DND-41 (cell line): Measurements from ENCODE around the gene TOMM34.

Experiments
- ATAC-seq: fragments of 200-7000 bp; cut with Tn5 transposase; 3 replicates; pipeline ENCODE4 v1.9.1; 2021; ENCODE audit warnings: low read depth; ENCODE audit not compliant: insufficient read depth
- DNase-seq: peaks from one replicate; pipeline ENCODE4 v3.0.0-alpha.2; 2020
- H2AFZ ChIP-seq: 2 replicates; pipeline ENCODE4 v1.6.0; 2012; ENCODE audit warnings: low read depth, low read length
- H3K27ac ChIP-seq: 2 replicates; pipeline ENCODE4 v1.5.1; 2012; ENCODE audit warnings: low read length, inconsistent platforms
- H3K27me3 ChIP-seq: fragments of 200-600 bp; sonication (generic); 2 replicates; pipeline ENCODE4 v1.6.0; 2012; ENCODE audit warnings: low read length, mild to moderate bottlenecking, inconsistent platforms; ENCODE audit not compliant: insufficient read depth, poor library complexity
- H3K36me3 ChIP-seq: 2 replicates; pipeline ENCODE4 v1.5.1; 2012; ENCODE audit warnings: low read length, inconsistent platforms; ENCODE audit not compliant: insufficient read depth
- H3K4me1 ChIP-seq: 2 replicates; pipeline ENCODE4 v1.5.1; 2012; ENCODE audit warnings: mild to moderate bottlenecking, low read length; ENCODE audit not compliant: insufficient read depth
- H3K4me2 ChIP-seq: 2 replicates; pipeline ENCODE4 v1.6.0; 2012; ENCODE audit warnings: mild to moderate bottlenecking, moderate library complexity, low read length, inconsistent platforms; ENCODE audit not compliant: insufficient read depth
- H3K4me3 ChIP-seq, 2 experiments: fragments of 200-600 bp in 1 of 2; shearing (Covaris generic) in 1 of 2; 2 replicates each; pipeline ENCODE4 v1.5.1; 2012 to 2016; ENCODE audit warnings: inconsistent platforms in 2 of 2, low read length in 2 of 2, mild to moderate bottlenecking in 2 of 2, low read depth in 1 of 2, moderate library complexity in 1 of 2
- H3K79me2 ChIP-seq: 2 replicates; pipeline ENCODE4 v1.6.0; 2012; ENCODE audit warnings: low read length, inconsistent platforms; ENCODE audit not compliant: insufficient read depth
- H3K9ac ChIP-seq: 2 replicates; pipeline ENCODE4 v1.6.0; 2012; ENCODE audit warnings: low read depth, mild to moderate bottlenecking, inconsistent platforms, low read length, moderate library complexity
- H3K9me3 ChIP-seq: 2 replicates; pipeline ENCODE4 v1.5.1; 2012; ENCODE audit warnings: low read length, moderate library complexity, mild to moderate bottlenecking, inconsistent platforms; ENCODE audit not compliant: insufficient read depth, severe bottlenecking
- H4K20me1 ChIP-seq: 2 replicates; pipeline ENCODE4 v1.6.0; 2012; ENCODE audit warnings: low read length; ENCODE audit not compliant: insufficient read depth
- EZH2 ChIP-seq: IDR thresholded peaks from 3 replicates; pipeline ENCODE4 v1.6.1; 2012; ENCODE audit warnings: borderline replicate concordance, low read depth, mild to moderate bottlenecking, moderate library complexity, low read length, inconsistent platforms; ENCODE audit not compliant: severe bottlenecking
- TF ChIP-seq, protein P1 (sequence below): IDR thresholded peaks from 2 replicates; pipeline ENCODE4 v1.5.1; 2012; ENCODE audit warnings: borderline replicate concordance, low read length, moderate library complexity, mild to moderate bottlenecking; ENCODE audit not compliant: poor library complexity, severe bottlenecking; ENCODE audit errors: extremely low read depth

Gene TOMM34

DNA sequence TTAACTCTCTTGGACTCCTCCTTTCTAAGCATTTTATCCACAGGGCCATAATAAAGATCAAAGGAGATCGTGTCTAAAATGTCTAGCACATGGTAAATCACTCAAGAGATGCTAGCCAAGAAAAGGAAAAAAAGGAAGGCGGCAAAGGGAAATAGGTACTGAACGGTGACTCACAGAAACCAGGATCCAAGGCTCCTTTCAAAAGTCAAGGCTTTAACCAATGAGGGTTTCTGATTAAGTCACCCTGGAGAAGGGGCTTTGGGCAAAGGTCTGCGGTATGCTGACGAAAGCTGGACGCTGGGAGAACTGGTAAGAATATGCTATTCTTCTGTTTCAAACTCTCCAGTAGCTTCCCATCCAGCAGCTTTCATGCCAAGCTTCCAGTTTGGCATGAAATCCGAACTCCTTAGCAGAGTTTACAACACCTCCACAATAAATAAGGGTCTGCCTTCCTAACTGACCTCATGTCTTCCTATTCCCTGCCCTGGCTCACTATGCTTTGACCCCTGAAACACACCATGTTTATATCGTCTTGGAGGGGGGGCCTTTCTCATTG lies 1.0 kb downstream of the TOMM34 start:
- H2AFZ ChIP-seq, result peak overlapping the region; percentile 81
- ATAC-seq (no peak), DNase-seq (no peak)
- peaks cover 15% of the 10 kb centered on the region; the same call in 1 of the 2 replicates for H4K20me1 ChIP-seq
- no peaks in the 10 kb centered on the region for H3K27me3 ChIP-seq
- H3K9ac ChIP-seq, result peak overlapping the region; percentile 62
- peak overlapping the region; percentile 90 for H3K4me2 ChIP-seq
- H3K4me1 ChIP-seq, result peaks cover 39% of the 10 kb centered on the region
- peak overlapping the region; percentile 68 for H3K27ac ChIP-seq
- H3K36me3 ChIP-seq, result peaks cover 42% of the 10 kb centered on the region
- no peaks in the 10 kb centered on the region for H3K9me3 ChIP-seq
- H3K79me2 ChIP-seq, result peaks cover 42% of the 10 kb centered on the region
- peak overlapping the region; percentile 50 to 72; a peak in 3 of 4 replicates for H3K4me3 ChIP-seq
- TF ChIP-seq EZH2, result no peak
- TF ChIP-seq, protein P1, sequence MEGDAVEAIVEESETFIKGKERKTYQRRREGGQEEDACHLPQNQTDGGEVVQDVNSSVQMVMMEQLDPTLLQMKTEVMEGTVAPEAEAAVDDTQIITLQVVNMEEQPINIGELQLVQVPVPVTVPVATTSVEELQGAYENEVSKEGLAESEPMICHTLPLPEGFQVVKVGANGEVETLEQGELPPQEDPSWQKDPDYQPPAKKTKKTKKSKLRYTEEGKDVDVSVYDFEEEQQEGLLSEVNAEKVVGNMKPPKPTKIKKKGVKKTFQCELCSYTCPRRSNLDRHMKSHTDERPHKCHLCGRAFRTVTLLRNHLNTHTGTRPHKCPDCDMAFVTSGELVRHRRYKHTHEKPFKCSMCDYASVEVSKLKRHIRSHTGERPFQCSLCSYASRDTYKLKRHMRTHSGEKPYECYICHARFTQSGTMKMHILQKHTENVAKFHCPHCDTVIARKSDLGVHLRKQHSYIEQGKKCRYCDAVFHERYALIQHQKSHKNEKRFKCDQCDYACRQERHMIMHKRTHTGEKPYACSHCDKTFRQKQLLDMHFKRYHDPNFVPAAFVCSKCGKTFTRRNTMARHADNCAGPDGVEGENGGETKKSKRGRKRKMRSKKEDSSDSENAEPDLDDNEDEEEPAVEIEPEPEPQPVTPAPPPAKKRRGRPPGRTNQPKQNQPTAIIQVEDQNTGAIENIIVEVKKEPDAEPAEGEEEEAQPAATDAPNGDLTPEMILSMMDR, result no peak

DNA sequence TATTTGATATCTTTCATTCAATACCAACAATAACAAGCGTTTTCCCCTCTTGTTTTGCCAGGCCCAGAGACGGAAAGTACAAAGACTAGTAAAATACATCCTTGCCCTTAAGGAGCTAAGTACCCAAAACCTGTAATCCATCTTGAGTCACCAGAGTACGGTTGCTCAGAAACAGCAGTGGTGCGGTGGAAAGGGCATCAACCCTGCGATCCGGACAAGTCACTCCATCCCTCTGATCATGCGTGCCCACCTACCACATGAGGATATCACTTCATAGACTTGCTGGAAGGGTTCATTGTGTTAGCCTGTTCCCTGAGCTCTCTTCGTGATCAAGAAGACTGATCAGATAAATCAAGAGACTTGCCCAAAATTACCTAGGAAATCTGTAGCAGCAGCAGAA lies 1.9 kb downstream of the TOMM34 start:
- Histone ChIP-seq H3K27me3 (no peaks in the 10 kb centered on the region), H3K9me3 (no peaks in the 10 kb centered on the region), H3K9ac (peak overlapping the region; percentile 62), H3K4me2 (peak overlapping the region; percentile 90), H3K36me3 (peaks cover 51% of the 10 kb centered on the region), H3K27ac (0 out of 2 replicates have a peak overlapping the region, but pooled peaks have one; percentile 1), H3K79me2 (peaks cover 42% of the 10 kb centered on the region), H4K20me1 (peaks cover 21% of the 10 kb centered on the region), H2AFZ (no peak overlapping the region), H3K4me3 (peak overlapping the region in 1 of 2 experiments; percentile 72; a peak in 2 of 4 replicates), H3K4me1 (peaks cover 39% of the 10 kb centered on the region)
- TF ChIP-seq EZH2, result no peak
- TF ChIP-seq, protein P1, result no peak
- ATAC-seq (no peak), DNase-seq (no peak)

DNA sequence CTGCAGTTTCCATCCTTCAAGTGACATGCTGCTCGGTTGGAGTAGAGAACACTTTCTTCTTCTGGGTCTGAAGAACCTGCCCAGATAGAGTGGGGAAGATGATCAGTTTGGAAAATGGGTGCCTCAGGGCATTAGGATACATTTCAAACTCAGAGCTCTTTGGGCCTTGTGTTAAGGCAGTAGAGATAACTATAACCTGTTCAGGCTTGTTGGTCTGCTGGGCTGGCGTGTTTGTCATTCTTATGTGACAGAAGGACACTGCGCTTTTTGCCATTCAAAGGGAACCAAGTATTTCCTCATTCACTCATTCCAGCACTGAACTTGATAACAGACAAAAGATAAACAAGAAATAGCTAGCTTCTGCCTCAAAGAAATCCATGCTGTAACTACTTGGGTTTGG lies 3.8 kb downstream of the TOMM34 start:
- DNase-seq (no peak), ATAC-seq (no peak)
- H3K36me3 ChIP-seq, result peaks cover 70% of the 10 kb centered on the region
- no peak overlapping the region for H3K4me3 ChIP-seq
- no peak overlapping the region for H2AFZ ChIP-seq
- no peak overlapping the region for H3K27ac ChIP-seq
- H3K4me2 ChIP-seq, result no peak overlapping the region
- H3K9ac ChIP-seq, result no peak overlapping the region
- TF ChIP-seq EZH2, result no peak
- TF ChIP-seq, protein P1, result no peak
- H4K20me1 ChIP-seq, result peaks cover 29% of the 10 kb centered on the region
- no peaks in the 10 kb centered on the region for H3K27me3 ChIP-seq
- H3K9me3 ChIP-seq, result no peaks in the 10 kb centered on the region
- peaks cover 33% of the 10 kb centered on the region for H3K4me1 ChIP-seq
- H3K79me2 ChIP-seq, result peaks cover 42% of the 10 kb centered on the region

DNA sequence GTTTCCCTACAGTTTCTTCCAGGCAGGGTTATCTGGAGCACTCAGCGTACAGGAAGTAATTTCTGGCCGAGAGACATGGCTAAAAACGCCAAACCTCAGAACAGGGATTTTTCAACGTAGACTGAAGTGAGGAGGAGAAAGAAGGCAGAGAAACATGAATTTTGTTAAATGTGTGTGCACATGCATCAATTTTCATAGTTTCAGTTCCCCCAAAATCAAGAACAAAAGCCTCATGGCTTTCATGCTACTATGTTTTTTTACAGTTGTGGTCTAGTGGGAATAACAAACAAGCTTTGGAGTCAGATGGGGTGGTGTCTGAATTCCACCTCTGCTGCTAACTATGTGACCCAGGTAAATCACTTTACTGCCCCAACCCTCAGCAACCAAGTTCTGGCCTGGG lies 4.9 kb downstream of the TOMM34 start:
- ATAC-seq (no peak), DNase-seq (no peak)
- TF ChIP-seq EZH2, result no peak
- TF ChIP-seq, protein P1, result no peak
- Histone ChIP-seq H3K27me3 (no peaks in the 10 kb centered on the region), H3K9me3 (no peaks in the 10 kb centered on the region), H3K27ac (no peak overlapping the region), H3K9ac (no peak overlapping the region), H2AFZ (no peak overlapping the region), H4K20me1 (peaks cover 29% of the 10 kb centered on the region), H3K79me2 (peaks cover 39% of the 10 kb centered on the region), H3K4me1 (peaks cover 22% of the 10 kb centered on the region), H3K4me3 (no peak overlapping the region), H3K4me2 (no peak overlapping the region), H3K36me3 (peaks cover 81% of the 10 kb centered on the region)
